Measurements from ENCODE around the gene PIGU. TPM values are rescaled to one million over a fixed set of nuclear protein-coding genes. Genes with fewer than 3 reads are reported as not detected.

PIGU gene
- total and polyA plus RNA-seq, 2 donors (not counting 1 experiment from before 2014, with no cell fraction given) = 6.4 to 42.6 TPM

DNA sequence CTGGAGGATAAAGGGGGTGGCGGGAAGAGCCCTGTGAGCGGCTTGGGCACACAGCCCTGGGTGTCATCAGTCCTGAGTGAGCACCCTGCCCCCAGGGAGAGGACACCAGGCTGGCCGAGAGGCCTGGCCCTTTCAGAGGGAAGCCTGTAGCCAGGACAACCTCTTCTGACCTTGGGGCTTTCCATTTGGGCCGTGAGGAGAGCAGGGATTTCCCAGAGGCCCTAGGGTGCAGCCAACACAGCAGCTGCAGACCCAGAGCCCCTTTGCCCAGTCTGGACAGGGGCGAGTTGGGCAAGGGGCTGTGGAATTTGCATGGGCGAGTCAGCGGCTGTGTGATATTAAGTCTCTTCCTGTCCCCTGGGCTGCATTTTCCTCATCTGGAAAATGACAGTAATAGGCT lies 112.1 kb downstream of the PIGU start:
- no peak for TF ChIP-seq EZH2 (IDR thresholded peaks at IDR 0.05; ENCODE audit: low read length, missing control alignments)
- TF ChIP-seq, protein P1, sequence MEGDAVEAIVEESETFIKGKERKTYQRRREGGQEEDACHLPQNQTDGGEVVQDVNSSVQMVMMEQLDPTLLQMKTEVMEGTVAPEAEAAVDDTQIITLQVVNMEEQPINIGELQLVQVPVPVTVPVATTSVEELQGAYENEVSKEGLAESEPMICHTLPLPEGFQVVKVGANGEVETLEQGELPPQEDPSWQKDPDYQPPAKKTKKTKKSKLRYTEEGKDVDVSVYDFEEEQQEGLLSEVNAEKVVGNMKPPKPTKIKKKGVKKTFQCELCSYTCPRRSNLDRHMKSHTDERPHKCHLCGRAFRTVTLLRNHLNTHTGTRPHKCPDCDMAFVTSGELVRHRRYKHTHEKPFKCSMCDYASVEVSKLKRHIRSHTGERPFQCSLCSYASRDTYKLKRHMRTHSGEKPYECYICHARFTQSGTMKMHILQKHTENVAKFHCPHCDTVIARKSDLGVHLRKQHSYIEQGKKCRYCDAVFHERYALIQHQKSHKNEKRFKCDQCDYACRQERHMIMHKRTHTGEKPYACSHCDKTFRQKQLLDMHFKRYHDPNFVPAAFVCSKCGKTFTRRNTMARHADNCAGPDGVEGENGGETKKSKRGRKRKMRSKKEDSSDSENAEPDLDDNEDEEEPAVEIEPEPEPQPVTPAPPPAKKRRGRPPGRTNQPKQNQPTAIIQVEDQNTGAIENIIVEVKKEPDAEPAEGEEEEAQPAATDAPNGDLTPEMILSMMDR (conservative IDR thresholded peaks at IDR 0.05 in 1 of 2, IDR thresholded peaks at IDR 0.05 in 1 of 2; ENCODE audit: low read depth in 1 of 2, low read length in 2 of 2) = no peak
- H3K27me3 ChIP-seq (ENCODE audit: control insufficient read depth, insufficient read depth, low read length) = no peaks in the 10 kb centered on the region
- H3K9ac ChIP-seq (ENCODE audit: insufficient read depth, low read length) = no peak overlapping the region
- H3K4me3 ChIP-seq (replicated peaks in 1 of 4; ENCODE audit: control extremely low read depth in 1 of 4, insufficient read depth in 1 of 4, low read depth in 3 of 4, low read length in 4 of 4) = no peak overlapping the region
- H3K27ac ChIP-seq (ENCODE audit: insufficient read depth, low read length) = no peak overlapping the region
- H3K4me2 ChIP-seq (ENCODE audit: extremely low read depth, insufficient read depth, low read length) = no peak overlapping the region
- no peaks in the 10 kb centered on the region for H3K9me3 ChIP-seq (ENCODE audit: control insufficient read depth, insufficient read depth, low read depth, low read length)
- no peaks in the 10 kb centered on the region for H3K36me3 ChIP-seq (ENCODE audit: control insufficient read depth, insufficient read depth, low read length)
- no peak overlapping the region for H2AFZ ChIP-seq (ENCODE audit: low read length)
- no peaks in the 10 kb centered on the region for H4K20me1 ChIP-seq (ENCODE audit: control insufficient read depth, extremely low read depth, insufficient read depth, low read length)
- no peaks in the 10 kb centered on the region for H3K79me2 ChIP-seq (ENCODE audit: control insufficient read depth, insufficient read depth, low read length)
- no peak for DNase-seq (ENCODE audit: low read depth in 2 of 2)
- H3K4me1 ChIP-seq (ENCODE audit: control insufficient read depth, extremely low read depth, insufficient read depth, low read length) = no peaks in the 10 kb centered on the region

DNA sequence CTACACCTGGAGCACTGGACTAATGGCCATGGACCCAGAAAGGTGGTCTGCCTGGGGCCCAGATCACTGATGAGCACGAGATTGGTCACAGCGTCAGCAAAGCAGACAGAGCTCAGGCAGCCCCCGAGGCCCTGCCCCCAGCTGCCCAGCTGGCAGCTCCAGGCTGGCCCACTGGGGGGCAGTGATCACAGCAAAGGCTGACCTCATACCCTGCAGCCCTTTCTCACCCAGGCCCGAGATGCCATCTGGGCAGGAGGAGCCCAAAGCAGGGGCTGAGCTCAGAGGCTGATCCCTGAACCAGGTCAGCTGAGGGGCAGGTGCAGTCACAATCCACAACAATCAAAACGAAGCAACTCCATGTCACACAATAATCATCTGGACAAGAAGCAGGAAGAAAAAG lies 114.3 kb downstream of the PIGU start:
- H3K27ac ChIP-seq (ENCODE audit: insufficient read depth, low read length) = no peak overlapping the region
- H2AFZ ChIP-seq (ENCODE audit: low read length) = no peak overlapping the region
- H3K27me3 ChIP-seq (ENCODE audit: control insufficient read depth, insufficient read depth, low read length) = no peaks in the 10 kb centered on the region
- H3K36me3 ChIP-seq (ENCODE audit: control insufficient read depth, insufficient read depth, low read length) = no peaks in the 10 kb centered on the region
- no peak overlapping the region for H3K9ac ChIP-seq (ENCODE audit: insufficient read depth, low read length)
- no peaks in the 10 kb centered on the region for H3K9me3 ChIP-seq (ENCODE audit: control insufficient read depth, insufficient read depth, low read depth, low read length)
- no peaks in the 10 kb centered on the region for H3K4me1 ChIP-seq (ENCODE audit: control insufficient read depth, extremely low read depth, insufficient read depth, low read length)
- no peaks in the 10 kb centered on the region for H4K20me1 ChIP-seq (ENCODE audit: control insufficient read depth, extremely low read depth, insufficient read depth, low read length)
- no peak overlapping the region for H3K4me3 ChIP-seq (replicated peaks in 1 of 4; ENCODE audit: control extremely low read depth in 1 of 4, insufficient read depth in 1 of 4, low read depth in 3 of 4, low read length in 4 of 4)
- peak; percentile 6 to 10 for DNase-seq (ENCODE audit: low read depth in 2 of 2)
- H3K4me2 ChIP-seq (ENCODE audit: extremely low read depth, insufficient read depth, low read length) = no peak overlapping the region
- TF ChIP-seq EZH2 (IDR thresholded peaks at IDR 0.05; ENCODE audit: low read length, missing control alignments) = no peak
- TF ChIP-seq, protein P1 (conservative IDR thresholded peaks at IDR 0.05 in 1 of 2, IDR thresholded peaks at IDR 0.05 in 1 of 2; ENCODE audit: low read depth in 1 of 2, low read length in 2 of 2) = peak; percentile 38 to 41
- H3K79me2 ChIP-seq (ENCODE audit: control insufficient read depth, insufficient read depth, low read length) = no peaks in the 10 kb centered on the region

DNA sequence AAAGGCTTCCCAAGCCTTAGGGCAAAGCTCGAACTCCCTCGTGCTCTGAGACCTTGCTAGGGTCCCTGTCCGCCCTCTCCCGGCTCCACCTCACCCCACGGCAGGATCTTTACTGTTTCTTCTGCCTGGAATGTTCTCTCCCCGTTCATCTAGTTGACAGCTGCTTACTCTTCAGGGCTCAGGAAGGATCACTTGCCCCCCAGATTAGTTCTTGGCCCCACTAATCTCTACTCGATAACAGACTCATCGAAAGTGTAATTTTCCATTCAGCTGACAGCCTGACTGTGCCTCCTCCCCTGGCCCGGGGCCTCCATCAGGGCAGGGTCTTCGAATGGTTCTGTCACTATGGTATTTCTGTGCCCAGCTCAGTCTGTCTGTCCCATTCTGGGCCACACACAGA lies 115.2 kb downstream of the PIGU start:
- Histone ChIP-seq H3K36me3 (ENCODE audit: control insufficient read depth, insufficient read depth, low read length) (no peaks in the 10 kb centered on the region), H3K4me3 (replicated peaks in 1 of 4; ENCODE audit: control extremely low read depth in 1 of 4, insufficient read depth in 1 of 4, low read depth in 3 of 4, low read length in 4 of 4) (no peak overlapping the region), H3K9me3 (ENCODE audit: control insufficient read depth, insufficient read depth, low read depth, low read length) (no peaks in the 10 kb centered on the region), H3K4me2 (ENCODE audit: extremely low read depth, insufficient read depth, low read length) (no peak overlapping the region), H3K9ac (ENCODE audit: insufficient read depth, low read length) (no peak overlapping the region), H3K27ac (ENCODE audit: insufficient read depth, low read length) (no peak overlapping the region), H3K4me1 (ENCODE audit: control insufficient read depth, extremely low read depth, insufficient read depth, low read length) (no peaks in the 10 kb centered on the region), H4K20me1 (ENCODE audit: control insufficient read depth, extremely low read depth, insufficient read depth, low read length) (no peaks in the 10 kb centered on the region), H2AFZ (ENCODE audit: low read length) (no peak overlapping the region), H3K79me2 (ENCODE audit: control insufficient read depth, insufficient read depth, low read length) (no peaks in the 10 kb centered on the region), H3K27me3 (ENCODE audit: control insufficient read depth, insufficient read depth, low read length) (no peaks in the 10 kb centered on the region)
- no peak for DNase-seq (ENCODE audit: low read depth in 2 of 2)
- TF ChIP-seq, protein P1 (conservative IDR thresholded peaks at IDR 0.05 in 1 of 2, IDR thresholded peaks at IDR 0.05 in 1 of 2; ENCODE audit: low read depth in 1 of 2, low read length in 2 of 2) = no peak
- TF ChIP-seq EZH2 (IDR thresholded peaks at IDR 0.05; ENCODE audit: low read length, missing control alignments) = no peak
